ENCODE results near the gene SPTBN1.
"Not testable (repeated sequence)": the region's sequence is repeated elsewhere in the genome, so short reads cannot be mapped to it uniquely, and the experiment has no call there.

SPTBN1 gene

DNA sequence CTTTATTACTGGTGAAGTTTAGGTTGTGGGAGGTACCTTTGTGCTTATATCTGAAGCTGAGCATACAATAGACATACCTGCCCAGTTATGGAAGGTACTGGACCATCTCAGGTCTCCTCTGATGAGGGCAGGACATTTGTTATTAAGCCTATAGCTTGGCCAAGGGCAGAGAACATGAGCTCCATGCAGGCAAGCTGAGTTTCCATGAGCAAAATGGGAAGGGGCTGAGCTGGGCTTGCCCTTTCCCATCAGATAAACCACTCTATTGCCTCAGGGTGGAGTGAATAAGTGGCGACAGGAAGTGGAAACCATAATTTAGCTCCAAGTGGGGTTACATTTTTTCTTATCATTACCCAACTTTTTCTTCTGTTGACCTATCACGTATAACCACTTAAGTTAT lies 227.5 kb downstream of the SPTBN1 start:
- no peak for DNase-seq (ENCODE audit: low read depth)
- H3K4me3 ChIP-seq (ENCODE audit: low read length) = no peak overlapping the region
- TF ChIP-seq, protein P1, sequence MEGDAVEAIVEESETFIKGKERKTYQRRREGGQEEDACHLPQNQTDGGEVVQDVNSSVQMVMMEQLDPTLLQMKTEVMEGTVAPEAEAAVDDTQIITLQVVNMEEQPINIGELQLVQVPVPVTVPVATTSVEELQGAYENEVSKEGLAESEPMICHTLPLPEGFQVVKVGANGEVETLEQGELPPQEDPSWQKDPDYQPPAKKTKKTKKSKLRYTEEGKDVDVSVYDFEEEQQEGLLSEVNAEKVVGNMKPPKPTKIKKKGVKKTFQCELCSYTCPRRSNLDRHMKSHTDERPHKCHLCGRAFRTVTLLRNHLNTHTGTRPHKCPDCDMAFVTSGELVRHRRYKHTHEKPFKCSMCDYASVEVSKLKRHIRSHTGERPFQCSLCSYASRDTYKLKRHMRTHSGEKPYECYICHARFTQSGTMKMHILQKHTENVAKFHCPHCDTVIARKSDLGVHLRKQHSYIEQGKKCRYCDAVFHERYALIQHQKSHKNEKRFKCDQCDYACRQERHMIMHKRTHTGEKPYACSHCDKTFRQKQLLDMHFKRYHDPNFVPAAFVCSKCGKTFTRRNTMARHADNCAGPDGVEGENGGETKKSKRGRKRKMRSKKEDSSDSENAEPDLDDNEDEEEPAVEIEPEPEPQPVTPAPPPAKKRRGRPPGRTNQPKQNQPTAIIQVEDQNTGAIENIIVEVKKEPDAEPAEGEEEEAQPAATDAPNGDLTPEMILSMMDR (conservative IDR thresholded peaks at IDR 0.05; ENCODE audit: low read length) = no peak

DNA sequence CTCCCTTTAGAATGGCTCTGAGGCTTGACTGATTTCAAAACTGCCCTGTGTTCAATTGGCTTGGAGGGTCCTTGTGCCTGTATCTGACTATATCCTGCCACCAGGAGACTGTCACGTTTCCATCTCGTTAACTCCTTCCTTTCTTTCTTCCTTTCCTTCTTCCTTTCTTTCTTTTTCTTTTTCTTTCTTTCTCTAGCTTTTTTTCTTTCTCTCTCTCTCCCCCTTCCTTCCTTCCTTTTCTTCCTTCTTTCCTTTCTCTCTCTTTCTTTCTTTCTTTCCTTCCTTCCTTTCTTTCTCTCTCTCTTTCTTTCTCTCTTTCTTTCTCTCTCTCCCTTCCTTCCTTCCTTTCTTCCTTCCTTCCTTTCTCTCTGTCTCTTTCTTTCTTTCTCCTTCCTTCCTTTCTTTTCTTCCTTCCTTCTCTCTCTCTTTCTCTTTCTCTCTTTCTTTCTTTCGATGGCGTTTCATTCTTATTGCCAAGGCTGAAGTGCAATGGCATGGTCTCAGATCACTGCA lies 229.2 kb downstream of the SPTBN1 start:
- TF ChIP-seq, protein P1 (conservative IDR thresholded peaks at IDR 0.05; ENCODE audit: low read length) = no peak
- no peak overlapping the region for H3K4me3 ChIP-seq (ENCODE audit: low read length)
- DNase-seq (ENCODE audit: low read depth) = no peak

DNA sequence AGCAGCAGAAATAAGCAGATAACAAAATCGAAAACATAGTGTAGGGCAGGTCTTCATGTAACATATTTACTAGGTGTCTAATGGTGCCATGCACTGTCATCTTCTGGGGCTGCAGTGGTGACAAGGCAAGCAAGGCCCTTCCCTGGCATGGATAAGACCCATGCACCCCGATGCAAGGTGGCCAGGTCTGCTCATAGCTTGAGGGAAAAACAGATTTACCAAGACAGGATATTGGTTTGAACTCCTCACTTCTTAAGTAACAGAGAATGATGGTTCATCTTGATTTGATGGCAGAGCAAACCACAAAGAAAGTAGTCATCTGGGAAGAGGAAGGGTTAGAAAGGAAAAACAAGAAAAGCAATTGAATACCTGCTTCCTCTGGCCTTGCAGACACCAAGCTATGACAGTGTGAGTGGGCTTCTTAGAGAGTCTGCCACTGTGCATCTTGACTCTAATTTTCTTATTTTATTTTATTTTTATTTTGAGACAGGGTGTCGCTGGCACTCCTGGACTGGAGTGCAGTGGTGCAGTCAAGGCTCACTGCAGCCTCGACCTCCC lies 231.5 kb downstream of the SPTBN1 start:
- TF ChIP-seq, protein P1 (conservative IDR thresholded peaks at IDR 0.05; ENCODE audit: low read length) = no peak
- no peak overlapping the region for H3K4me3 ChIP-seq (ENCODE audit: low read length)
- no peak for DNase-seq (ENCODE audit: low read depth)

DNA sequence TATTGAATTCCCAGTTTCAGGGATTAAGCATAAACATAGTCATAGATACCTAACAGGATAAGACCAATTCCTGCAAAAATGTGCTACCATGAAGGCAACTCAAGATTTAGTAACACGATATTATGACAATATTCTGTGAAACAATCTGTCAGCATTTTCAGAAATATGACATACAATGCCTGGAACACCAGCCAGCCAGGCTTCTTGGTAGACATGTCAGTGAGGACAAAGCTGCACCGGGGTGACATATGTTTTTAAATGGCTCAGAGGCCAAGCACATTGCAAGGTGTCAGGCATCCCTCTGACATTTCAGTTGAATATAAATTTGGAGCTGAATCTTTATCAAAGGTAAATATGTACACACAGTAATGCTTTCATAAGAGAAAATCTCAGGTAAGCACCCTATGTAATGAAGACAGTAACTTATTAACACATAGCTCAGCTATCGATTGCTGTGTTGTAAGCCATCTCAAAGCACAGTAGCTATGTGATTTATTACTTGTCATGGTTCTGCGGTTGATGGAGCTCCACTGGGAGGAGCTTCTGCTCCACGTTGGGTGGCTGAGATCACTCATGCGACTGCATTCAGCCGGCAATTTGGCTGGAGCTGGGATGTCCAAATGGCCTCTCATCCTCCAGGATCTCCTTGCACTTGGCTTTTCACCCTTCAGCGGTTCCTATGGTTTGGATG lies 235.5 kb downstream of the SPTBN1 start:
- H3K4me3 ChIP-seq (ENCODE audit: low read length) = no peak overlapping the region
- no peak for DNase-seq (ENCODE audit: low read depth)
- TF ChIP-seq, protein P1 (conservative IDR thresholded peaks at IDR 0.05; ENCODE audit: low read length) = no peak

DNA sequence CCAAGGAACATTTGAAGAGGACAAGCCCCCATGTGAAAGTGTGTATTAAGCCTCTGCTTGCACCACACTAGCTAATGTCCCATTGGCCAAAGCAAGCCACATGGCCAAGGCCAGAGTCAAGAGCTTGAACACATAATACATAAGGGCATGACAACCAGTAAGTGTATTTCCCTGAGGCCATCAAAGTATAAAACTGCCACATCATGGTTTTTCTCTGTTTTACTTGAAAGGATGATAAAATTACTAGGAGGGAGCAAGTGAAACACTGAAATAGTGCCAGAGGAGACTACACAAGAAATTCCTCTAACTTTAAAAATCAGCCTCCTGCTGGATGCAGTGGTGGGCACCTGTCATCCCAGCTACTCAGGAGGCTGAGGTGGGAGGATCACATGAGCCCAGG lies 236.4 kb downstream of the SPTBN1 start:
- H3K4me3 ChIP-seq (ENCODE audit: low read length) = no peak overlapping the region
- DNase-seq (ENCODE audit: low read depth) = no peak
- TF ChIP-seq, protein P1 (conservative IDR thresholded peaks at IDR 0.05; ENCODE audit: low read length) = no peak

DNA sequence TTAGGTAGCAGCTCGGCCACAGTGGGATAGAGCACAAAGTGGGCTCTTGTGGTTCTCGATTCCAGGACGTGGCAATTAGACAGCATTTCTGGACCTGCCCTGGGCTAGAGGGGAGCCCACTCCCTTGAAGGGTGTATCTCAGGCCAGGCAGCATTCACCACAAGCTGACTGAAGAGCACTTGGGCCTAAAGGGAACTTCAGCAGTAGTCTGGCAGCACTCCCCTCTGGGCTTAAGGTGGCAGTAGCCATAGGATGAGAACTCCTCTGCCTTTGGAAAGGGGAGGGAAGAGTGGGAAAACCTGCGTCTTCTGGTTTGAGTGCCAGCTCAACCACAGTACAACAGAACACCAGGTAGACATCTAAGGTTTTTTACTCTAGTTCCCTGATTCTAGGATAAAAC lies 239.3 kb downstream of the SPTBN1 start:
- H3K4me3 ChIP-seq (ENCODE audit: low read length) = no peak overlapping the region
- TF ChIP-seq, protein P1 (conservative IDR thresholded peaks at IDR 0.05; ENCODE audit: low read length) = no peak

DNA sequence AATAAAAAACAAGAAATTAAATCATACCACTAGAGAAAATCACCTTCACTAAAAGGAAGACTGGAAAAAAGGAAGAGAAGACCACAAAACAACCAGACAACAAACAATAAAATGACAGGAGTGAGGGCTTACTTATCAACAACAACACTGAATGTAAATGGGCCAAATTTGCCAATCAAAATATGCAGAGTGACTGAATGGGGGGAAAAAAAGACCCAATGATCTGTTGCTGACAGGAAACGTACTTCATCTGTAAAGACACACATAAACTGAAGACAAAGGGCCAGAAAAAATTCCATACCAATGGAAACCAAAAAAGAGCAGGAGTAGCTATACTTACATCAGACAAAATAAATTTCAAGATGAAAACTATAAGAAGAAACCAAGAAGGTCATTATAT lies 241.8 kb downstream of the SPTBN1 start:
- no peak for DNase-seq (ENCODE audit: low read depth)
- TF ChIP-seq, protein P1 (conservative IDR thresholded peaks at IDR 0.05; ENCODE audit: low read length) = no peak

More for the DNA sequence above, 239.3 kb downstream of the SPTBN1 start:
- DNase-seq (ENCODE audit: low read depth) = no peak

DNA sequence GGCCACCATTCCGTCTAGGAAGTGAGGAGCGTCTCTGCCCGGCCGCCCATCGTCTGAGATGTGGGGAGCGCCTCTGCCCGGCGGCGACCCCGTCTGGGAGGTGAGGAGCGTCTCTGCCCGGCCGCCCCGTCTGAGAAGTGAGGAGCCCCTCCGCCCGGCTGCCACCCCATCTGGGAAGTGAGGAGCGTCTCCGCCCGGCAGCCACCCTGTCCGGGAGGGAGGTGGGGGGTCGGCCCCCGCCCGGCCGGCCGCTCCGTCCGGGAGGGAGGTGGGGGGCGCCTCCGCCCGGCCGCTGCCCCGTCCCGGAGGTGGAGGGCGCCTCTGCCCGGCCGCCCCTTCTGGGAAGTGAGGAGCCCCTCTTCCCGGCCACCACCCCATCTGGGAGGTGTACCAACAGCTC lies 242.8 kb downstream of the SPTBN1 start:
- DNase-seq (ENCODE audit: low read depth); H3K4me3 ChIP-seq (ENCODE audit: low read length): not testable (repeated sequence)

More for the DNA sequence above, 241.8 kb downstream of the SPTBN1 start:
- no peak overlapping the region for H3K4me3 ChIP-seq (ENCODE audit: low read length)
